Anterior cingulate cortex (tissue), 58 donors: ENCODE results near the gene HEPACAM.

ENCODE experiments used
- DNase-seq, 58 donors: peaks; one replicate each; lab custom pipeline; 2025; lab: John Stamatoyannopoulos, UW

The HEPACAM gene

DNA sequence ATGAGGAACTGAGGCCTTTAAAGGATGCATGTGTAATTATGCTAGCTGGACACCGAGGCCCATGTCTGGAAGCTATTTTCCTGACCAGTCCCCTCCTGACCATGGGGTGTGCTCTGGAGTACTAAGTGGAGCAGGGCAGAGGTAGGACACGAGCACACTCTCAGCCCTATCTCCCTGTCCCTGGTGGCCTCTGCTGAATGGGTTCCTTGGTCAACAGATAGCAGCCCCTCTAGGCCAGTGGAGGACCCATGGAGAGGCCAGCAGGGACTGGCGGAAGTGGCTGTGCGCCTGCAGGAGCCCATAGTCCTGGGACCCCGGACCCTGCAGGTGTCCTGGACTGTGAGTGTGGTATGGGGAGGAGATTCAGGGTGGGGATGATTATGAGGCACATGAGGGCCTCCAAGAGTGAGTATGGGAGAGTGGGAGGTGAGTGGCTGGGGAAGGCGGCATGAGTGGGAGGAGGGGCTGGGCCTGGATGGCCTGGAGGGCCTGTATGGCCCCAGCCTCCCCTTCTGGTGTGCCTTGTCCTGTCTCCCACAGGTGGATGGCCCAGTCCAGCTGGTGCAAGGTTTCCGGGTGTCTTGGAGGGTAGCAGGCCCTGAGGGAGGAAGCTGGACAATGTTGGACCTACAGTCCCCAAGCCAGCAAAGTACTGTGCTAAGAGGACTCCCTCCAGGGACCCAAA, 61.1 kb downstream of the HEPACAM start:
- DNase-seq, result no peak

DNA sequence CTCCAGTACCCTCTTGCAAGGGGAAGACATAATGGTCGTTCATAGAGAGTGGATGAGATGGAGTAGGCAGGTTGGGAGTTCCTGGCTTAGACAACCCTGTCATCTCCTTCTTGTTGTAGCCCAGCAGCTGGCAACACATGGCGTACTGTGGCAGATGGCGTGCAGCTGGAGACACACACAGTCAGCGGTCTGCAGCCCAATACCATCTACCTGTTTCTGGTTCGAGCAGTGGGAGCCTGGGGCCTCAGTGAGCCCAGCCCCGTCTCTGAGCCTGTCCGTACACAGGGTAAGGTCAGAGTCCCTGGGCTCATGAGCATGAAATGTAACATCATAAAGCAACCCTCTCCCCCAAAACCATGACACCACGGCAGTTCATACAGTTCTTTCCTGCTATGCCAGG, 61.9 kb downstream of the HEPACAM start:
- DNase-seq, result no peak

DNA sequence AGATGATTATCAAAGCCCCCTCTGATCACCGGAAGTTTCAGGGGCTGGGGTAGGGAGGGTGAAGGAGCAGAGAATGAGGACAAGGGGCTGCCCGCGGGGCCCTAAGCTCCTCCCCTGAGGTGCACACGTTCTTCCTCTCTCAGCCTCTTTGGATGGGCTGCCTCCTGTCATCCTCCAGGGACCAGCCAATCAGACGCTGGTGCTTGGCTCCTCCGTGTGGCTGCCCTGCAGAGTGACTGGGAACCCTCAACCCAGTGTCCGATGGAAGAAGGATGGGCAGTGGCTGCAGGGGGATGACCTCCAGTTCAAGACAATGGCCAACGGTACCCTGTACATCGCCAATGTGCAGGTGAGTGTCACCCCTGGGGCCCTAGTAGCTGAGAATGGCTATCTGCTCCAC, 63.1 kb downstream of the HEPACAM start:
- DNase-seq, result no peak

DNA sequence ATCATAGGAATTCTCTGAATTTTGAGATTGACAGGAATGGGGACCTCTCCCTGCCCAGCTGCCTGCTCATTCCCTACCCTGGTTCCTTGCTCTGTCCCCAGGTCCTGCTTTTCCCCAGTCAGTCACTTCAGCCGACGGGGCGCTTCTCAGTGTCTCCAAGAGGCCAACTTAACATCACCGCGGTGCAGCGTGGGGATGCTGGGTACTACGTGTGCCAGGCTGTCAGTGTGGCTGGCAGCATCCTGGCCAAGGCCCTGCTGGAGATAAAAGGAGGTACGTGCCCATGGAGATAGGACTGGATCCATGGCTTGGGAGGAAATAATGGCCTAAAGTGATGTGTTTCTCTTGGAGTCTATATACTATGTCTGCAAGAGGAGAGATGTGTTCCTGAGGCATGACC, 63.6 kb downstream of the HEPACAM start:
- DNase-seq, result no peak

DNA sequence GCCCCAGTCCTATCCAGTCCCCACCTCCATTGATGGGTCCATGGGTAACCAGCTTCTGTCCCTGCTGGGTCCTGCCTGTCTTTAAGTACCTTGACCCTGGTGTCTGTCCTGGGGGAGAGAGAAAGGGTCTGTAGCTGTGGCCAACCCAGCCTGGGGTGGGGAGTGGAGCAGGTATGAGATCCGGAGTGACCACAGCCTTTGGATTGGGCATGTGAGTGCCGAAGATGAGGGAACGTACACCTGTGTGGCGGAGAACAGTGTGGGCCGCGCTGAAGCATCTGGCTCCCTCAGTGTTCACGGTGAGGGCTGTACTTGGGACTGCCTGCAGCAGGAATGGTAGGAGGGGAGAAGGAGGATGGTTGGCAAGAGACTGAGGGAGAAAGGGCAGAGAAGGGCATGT, 65.4 kb downstream of the HEPACAM start:
- DNase-seq, result no peak

DNA sequence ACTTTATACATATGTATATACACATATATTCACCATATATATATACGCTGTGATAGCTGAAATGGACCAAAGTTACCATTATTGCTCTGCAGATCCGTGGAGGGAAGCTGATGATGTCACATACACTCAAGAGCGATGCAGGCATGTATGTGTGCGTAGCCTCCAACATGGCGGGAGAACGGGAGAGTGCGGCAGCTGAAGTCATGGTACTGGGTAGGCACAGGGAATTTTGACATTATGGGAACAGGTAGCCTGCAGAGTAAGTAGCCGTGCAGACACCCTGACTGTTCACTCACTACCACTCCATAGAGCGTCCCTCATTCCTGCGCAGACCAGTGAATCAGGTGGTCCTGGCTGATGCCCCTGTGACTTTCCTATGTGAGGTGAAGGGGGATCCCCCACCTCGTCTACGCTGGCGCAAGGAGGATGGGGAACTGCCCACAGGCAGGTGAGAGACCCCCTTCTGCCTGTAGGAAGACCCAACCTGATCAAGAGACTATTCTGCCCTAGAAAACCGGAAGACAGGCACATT, 65.9 kb downstream of the HEPACAM start:
- DNase-seq, result no peak

DNA sequence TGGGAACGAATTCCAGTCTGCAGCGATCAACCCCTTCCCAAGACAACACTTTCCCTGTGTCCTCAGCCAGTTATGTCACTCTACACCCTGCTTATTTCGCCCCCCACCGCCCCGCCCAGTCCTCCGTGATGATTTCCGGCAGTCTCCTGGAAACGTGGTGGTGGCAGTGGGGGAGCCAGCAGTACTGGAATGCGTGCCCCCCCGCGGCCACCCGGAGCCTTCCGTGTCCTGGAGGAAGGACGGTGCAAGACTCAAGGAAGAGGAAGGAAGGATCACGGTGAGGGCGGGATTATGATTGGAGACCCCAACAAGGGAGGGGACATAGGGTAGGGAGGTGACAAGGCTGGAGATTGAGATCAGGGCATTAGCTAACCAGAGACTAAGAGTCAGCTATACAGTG, 66.5 kb downstream of the HEPACAM start:
- DNase-seq, result no peak
